ENCODE data around the gene CCDC70. TPM values are rescaled to one million over a fixed set of nuclear protein-coding genes. Genes with fewer than 3 reads are reported as not detected.
"Not testable (repeated sequence)": the region's sequence is repeated elsewhere in the genome, so short reads cannot be mapped to it uniquely, and the experiment has no call there.

Gene CCDC70
- polyA plus RNA-seq, 4 donors, result 0.07 TPM; not detected in 3

- peaks cover 0 to 8% (median 0%) of the 10 kb centered on the region in 3 donors for H3K4me1 ChIP-seq (ENCODE audit: control insufficient read depth in 3 of 3, insufficient read depth in 2 of 3, low read depth in 1 of 3, low read length in 2 of 3)
- H3K4me3 ChIP-seq (ENCODE audit: low read depth in 1 of 3, low read length in 3 of 3), result no peak overlapping the region
- no peaks in the 10 kb centered on the region for H3K9me3 ChIP-seq (ENCODE audit: control insufficient read depth in 2 of 2, insufficient read depth in 1 of 2, low read depth in 1 of 2, low read length in 1 of 2)
- no peak overlapping the region for H3K27ac ChIP-seq (ENCODE audit: low read depth in 1 of 3, low read length in 2 of 3)
- peaks cover 0 to 7% (median 0%) of the 10 kb centered on the region in 3 donors for H3K27me3 ChIP-seq (ENCODE audit: control insufficient read depth in 3 of 3, insufficient read depth in 3 of 3, low read length in 3 of 3)
- FAIRE-seq (no peak), DNase-seq (no peak)
- WGBS, 3 donors, result 67 to 79% (median 70%) methylated on average over 9 of the region's 9 CpGs
- H3K36me3 ChIP-seq (ENCODE audit: control insufficient read depth in 3 of 3, insufficient read depth in 2 of 3, low read depth in 1 of 3, low read length in 3 of 3), result no peaks in the 10 kb centered on the region
Observed at GRCh38 chr13:51818781-51819511, 42.8 kb upstream of the CCDC70 start.

DNA sequence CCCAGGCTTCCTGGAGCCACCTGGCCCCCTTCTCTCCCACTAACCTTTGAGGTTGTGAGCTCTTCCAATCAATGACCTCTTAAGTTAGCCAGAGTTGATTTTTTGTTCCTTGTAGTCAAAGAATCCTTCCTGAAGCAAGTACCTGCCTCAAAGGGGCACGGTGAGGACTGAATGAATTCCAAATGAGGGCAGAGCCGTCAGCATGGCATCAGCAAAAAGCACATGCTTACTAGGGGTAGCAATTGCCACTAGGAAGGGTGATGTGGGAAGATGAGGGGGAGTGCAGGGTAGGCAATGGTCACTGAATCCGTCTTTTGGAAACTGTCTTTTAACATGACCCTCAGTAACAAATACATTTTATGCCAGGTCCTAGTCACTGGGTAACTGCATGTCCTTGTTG, 42.2 kb upstream of the CCDC70 start:
- DNase-seq, result no peak
- 88 to 92% (median 89%) methylated on average over 3 of the region's 3 CpGs for WGBS, 3 donors
- Histone ChIP-seq H3K9me3 (ENCODE audit: control insufficient read depth in 2 of 2, insufficient read depth in 1 of 2, low read depth in 1 of 2, low read length in 1 of 2) (no peaks in the 10 kb centered on the region), H3K4me1 (ENCODE audit: control insufficient read depth in 3 of 3, insufficient read depth in 2 of 3, low read depth in 1 of 3, low read length in 2 of 3) (peaks cover 0 to 8% (median 0%) of the 10 kb centered on the region in 3 donors), H3K4me3 (ENCODE audit: low read depth in 1 of 3, low read length in 3 of 3) (no peak overlapping the region), H3K27me3 (ENCODE audit: control insufficient read depth in 3 of 3, insufficient read depth in 3 of 3, low read length in 3 of 3) (peaks cover 0 to 7% (median 0%) of the 10 kb centered on the region in 3 donors), H3K27ac (ENCODE audit: low read depth in 1 of 3, low read length in 2 of 3) (no peak overlapping the region), H3K36me3 (ENCODE audit: control insufficient read depth in 3 of 3, insufficient read depth in 2 of 3, low read depth in 1 of 3, low read length in 3 of 3) (no peaks in the 10 kb centered on the region)
- FAIRE-seq, result no peak

DNA sequence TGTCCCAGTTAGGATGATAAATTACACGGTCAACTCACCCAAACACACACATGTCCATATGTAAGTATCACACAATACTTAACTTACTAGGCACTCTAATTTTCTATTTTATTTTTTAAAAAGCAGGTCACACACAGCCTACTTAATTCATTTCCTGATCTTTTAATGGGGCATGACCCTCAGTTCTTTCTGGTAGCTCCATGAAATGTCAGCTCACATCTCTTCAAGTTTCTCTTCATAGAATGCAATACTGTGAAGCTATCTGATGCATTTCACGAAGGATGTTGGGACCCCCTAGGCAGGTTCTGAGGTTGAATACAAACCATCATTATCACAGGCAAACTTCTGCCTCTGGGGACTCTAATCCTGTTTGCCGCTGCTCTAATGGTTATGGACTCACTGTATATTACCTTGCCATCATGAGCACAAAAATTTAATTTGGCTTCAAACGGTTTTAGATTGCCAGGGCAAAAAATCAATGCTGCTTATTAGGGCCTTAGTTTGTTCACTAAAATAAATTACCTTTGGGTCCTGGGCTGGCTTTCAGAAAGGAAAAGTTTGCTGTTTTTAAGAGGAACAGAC, 41.7 kb upstream of the CCDC70 start:
- H3K9me3 ChIP-seq (ENCODE audit: control insufficient read depth in 2 of 2, insufficient read depth in 1 of 2, low read depth in 1 of 2, low read length in 1 of 2), result no peaks in the 10 kb centered on the region
- H3K4me3 ChIP-seq (ENCODE audit: low read depth in 1 of 3, low read length in 3 of 3), result no peak overlapping the region
- peaks cover 0 to 4% (median 0%) of the 10 kb centered on the region in 3 donors for H3K4me1 ChIP-seq (ENCODE audit: control insufficient read depth in 3 of 3, insufficient read depth in 2 of 3, low read depth in 1 of 3, low read length in 2 of 3)
- DNase-seq, result no peak
- H3K27ac ChIP-seq (ENCODE audit: low read depth in 1 of 3, low read length in 2 of 3), result no peak overlapping the region
- H3K27me3 ChIP-seq (ENCODE audit: control insufficient read depth in 3 of 3, insufficient read depth in 3 of 3, low read length in 3 of 3), result peaks cover 0 to 7% (median 0%) of the 10 kb centered on the region in 3 donors
- no peak for FAIRE-seq
- H3K36me3 ChIP-seq (ENCODE audit: control insufficient read depth in 3 of 3, insufficient read depth in 2 of 3, low read depth in 1 of 3, low read length in 3 of 3), result no peaks in the 10 kb centered on the region
- 80 to 84% (median 83%) methylated on average over 4 of the region's 4 CpGs for WGBS, 3 donors

GRCh38 chr13:51821606-51822005, 40.2 kb upstream of the CCDC70 start:
- Histone ChIP-seq H3K27ac (ENCODE audit: low read depth in 1 of 3, low read length in 2 of 3) (no peak overlapping the region), H3K4me1 (ENCODE audit: control insufficient read depth in 3 of 3, insufficient read depth in 2 of 3, low read depth in 1 of 3, low read length in 2 of 3) (no peaks in the 10 kb centered on the region), H3K4me3 (ENCODE audit: low read depth in 1 of 3, low read length in 3 of 3) (no peak overlapping the region), H3K36me3 (ENCODE audit: control insufficient read depth in 3 of 3, insufficient read depth in 2 of 3, low read depth in 1 of 3, low read length in 3 of 3) (no peaks in the 10 kb centered on the region), H3K27me3 (ENCODE audit: control insufficient read depth in 3 of 3, insufficient read depth in 3 of 3, low read length in 3 of 3) (peaks cover 0 to 6% (median 0%) of the 10 kb centered on the region in 3 donors), H3K9me3 (ENCODE audit: control insufficient read depth in 2 of 2, insufficient read depth in 1 of 2, low read depth in 1 of 2, low read length in 1 of 2) (no peaks in the 10 kb centered on the region)
- FAIRE-seq, result no peak
- 51 to 76% (median 58%) methylated on average over 2 of the region's 2 CpGs for WGBS, 3 donors
- no peak for DNase-seq

DNA sequence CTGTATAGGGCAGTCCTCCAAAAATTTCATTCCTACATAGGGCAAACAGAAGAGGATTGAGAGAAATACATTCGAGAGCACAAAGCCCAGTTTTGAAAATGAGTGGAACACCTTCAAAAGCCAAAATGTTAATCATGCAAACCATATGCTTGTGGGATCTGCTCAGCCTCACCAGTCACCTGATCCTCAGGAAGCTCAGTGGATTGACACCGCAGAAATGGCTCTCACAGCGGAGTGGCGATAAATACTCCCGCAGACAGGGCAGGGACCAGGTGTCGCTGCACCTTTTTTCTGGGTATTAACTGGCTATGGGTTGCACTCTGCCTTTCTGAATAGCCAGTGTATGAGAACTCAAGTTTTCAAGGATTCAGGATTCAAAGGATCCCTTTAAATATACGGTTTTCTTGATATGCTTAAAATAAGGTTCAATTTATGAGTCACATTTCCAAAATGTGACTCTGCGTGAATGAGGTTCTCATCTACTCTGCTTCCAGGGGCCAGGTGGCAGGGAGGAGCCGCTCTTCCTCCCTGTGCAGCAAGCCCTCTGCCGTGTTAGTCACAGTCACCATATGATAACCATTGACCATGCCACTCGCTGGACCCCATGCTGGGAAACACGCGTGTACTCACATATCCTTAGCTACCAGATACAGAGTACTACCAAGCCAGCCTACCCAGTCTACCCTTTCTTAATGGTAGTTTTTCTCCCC, 39.5 kb upstream of the CCDC70 start:
- no peaks in the 10 kb centered on the region for H3K9me3 ChIP-seq (ENCODE audit: control insufficient read depth in 2 of 2, insufficient read depth in 1 of 2, low read depth in 1 of 2, low read length in 1 of 2)

GRCh38 chr13:51823359-51823758, 38.4 kb upstream of the CCDC70 start:
- Histone ChIP-seq H3K4me3 (ENCODE audit: low read depth in 1 of 3, low read length in 3 of 3) (no peak overlapping the region), H3K9me3 (ENCODE audit: control insufficient read depth in 2 of 2, insufficient read depth in 1 of 2, low read depth in 1 of 2, low read length in 1 of 2) (no peaks in the 10 kb centered on the region), H3K27me3 (ENCODE audit: control insufficient read depth in 3 of 3, insufficient read depth in 3 of 3, low read length in 3 of 3) (peaks cover 0 to 1% (median 0%) of the 10 kb centered on the region in 3 donors), H3K36me3 (ENCODE audit: control insufficient read depth in 3 of 3, insufficient read depth in 2 of 3, low read depth in 1 of 3, low read length in 3 of 3) (no peaks in the 10 kb centered on the region), H3K27ac (ENCODE audit: low read depth in 1 of 3, low read length in 2 of 3) (no peak overlapping the region), H3K4me1 (ENCODE audit: control insufficient read depth in 3 of 3, insufficient read depth in 2 of 3, low read depth in 1 of 3, low read length in 2 of 3) (no peaks in the 10 kb centered on the region)
- 78 to 91% (median 88%) methylated on average over 2 of the region's 2 CpGs for WGBS, 3 donors
- DNase-seq (no peak), FAIRE-seq (no peak)

More for the DNA sequence above, 39.5 kb upstream of the CCDC70 start:
- FAIRE-seq, result no peak
- 74 to 88% (median 85%) methylated on average over 13 of the region's 13 CpGs for WGBS, 3 donors
- DNase-seq, result no peak
- Histone ChIP-seq H3K36me3 (ENCODE audit: control insufficient read depth in 3 of 3, insufficient read depth in 2 of 3, low read depth in 1 of 3, low read length in 3 of 3) (no peaks in the 10 kb centered on the region), H3K4me3 (ENCODE audit: low read depth in 1 of 3, low read length in 3 of 3) (no peak overlapping the region), H3K27ac (ENCODE audit: low read depth in 1 of 3, low read length in 2 of 3) (no peak overlapping the region), H3K27me3 (ENCODE audit: control insufficient read depth in 3 of 3, insufficient read depth in 3 of 3, low read length in 3 of 3) (peaks cover 0 to 2% (median 0%) of the 10 kb centered on the region in 3 donors), H3K4me1 (ENCODE audit: control insufficient read depth in 3 of 3, insufficient read depth in 2 of 3, low read depth in 1 of 3, low read length in 2 of 3) (no peaks in the 10 kb centered on the region)

GRCh38 chr13:51823863-51824262, 37.9 kb upstream of the CCDC70 start:
- Histone ChIP-seq H3K4me3 (ENCODE audit: low read depth in 1 of 3, low read length in 3 of 3) (no peak overlapping the region), H3K27ac (ENCODE audit: low read depth in 1 of 3, low read length in 2 of 3) (no peak overlapping the region), H3K36me3 (ENCODE audit: control insufficient read depth in 3 of 3, insufficient read depth in 2 of 3, low read depth in 1 of 3, low read length in 3 of 3) (no peaks in the 10 kb centered on the region), H3K27me3 (ENCODE audit: control insufficient read depth in 3 of 3, insufficient read depth in 3 of 3, low read length in 3 of 3) (no peaks in the 10 kb centered on the region), H3K4me1 (ENCODE audit: control insufficient read depth in 3 of 3, insufficient read depth in 2 of 3, low read depth in 1 of 3, low read length in 2 of 3) (no peaks in the 10 kb centered on the region), H3K9me3 (ENCODE audit: control insufficient read depth in 2 of 2, insufficient read depth in 1 of 2, low read depth in 1 of 2, low read length in 1 of 2) (no peaks in the 10 kb centered on the region)
- DNase-seq (no peak), FAIRE-seq (no peak)
- 66 to 71% (median 66%) methylated on average over 2 of the region's 2 CpGs for WGBS, 3 donors

GRCh38 chr13:51824712-51825111, 37.1 kb upstream of the CCDC70 start:
- H3K4me3 ChIP-seq (ENCODE audit: low read depth in 1 of 3, low read length in 3 of 3); H3K27ac ChIP-seq (ENCODE audit: low read depth in 1 of 3, low read length in 2 of 3): not testable (repeated sequence)
- WGBS, 3 donors, result 73 to 81% (median 79%) methylated on average over 11 of the region's 11 CpGs

More at GRCh38 chr13:51824712-51825111, 37.1 kb upstream of the CCDC70 start:
- not testable (repeated sequence) for DNase-seq; FAIRE-seq; H3K36me3 ChIP-seq (ENCODE audit: control insufficient read depth in 3 of 3, insufficient read depth in 2 of 3, low read depth in 1 of 3, low read length in 3 of 3); H3K9me3 ChIP-seq (ENCODE audit: control insufficient read depth in 2 of 2, insufficient read depth in 1 of 2, low read depth in 1 of 2, low read length in 1 of 2); H3K4me1 ChIP-seq (ENCODE audit: control insufficient read depth in 3 of 3, insufficient read depth in 2 of 3, low read depth in 1 of 3, low read length in 2 of 3); H3K27me3 ChIP-seq (ENCODE audit: control insufficient read depth in 3 of 3, insufficient read depth in 3 of 3, low read length in 3 of 3)
